GM19043 (cell line): ENCODE results near the gene EFCAB6.

Experiments
- ATAC-seq: cut with Tn5 transposase; IDR thresholded peaks from one replicate; pipeline ENCODE4 v1.9.1; 2021; ENCODE audit warnings: low read depth; ENCODE audit not compliant: unreplicated experiment

EFCAB6 gene

DNA sequence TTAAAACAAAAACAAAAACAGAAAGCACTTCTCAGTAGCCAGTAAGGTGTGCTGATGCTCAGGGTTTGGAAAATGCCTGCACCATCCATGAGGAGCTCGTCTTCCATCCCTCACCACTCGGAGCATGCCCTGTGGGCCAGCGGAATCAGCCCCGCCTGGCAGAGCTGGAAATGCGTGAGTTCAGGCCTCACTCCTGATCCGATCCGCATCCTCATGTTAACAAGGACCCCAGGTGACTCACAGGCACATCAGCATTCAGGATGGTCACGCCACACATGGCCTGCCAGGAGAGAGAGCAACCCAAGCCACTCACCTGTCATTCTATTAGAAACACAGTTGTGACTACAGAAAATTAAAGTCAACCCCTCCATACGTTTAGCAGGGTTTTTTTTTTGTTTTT is 211.8 kb downstream of the EFCAB6 start:
- no peak for ATAC-seq

DNA sequence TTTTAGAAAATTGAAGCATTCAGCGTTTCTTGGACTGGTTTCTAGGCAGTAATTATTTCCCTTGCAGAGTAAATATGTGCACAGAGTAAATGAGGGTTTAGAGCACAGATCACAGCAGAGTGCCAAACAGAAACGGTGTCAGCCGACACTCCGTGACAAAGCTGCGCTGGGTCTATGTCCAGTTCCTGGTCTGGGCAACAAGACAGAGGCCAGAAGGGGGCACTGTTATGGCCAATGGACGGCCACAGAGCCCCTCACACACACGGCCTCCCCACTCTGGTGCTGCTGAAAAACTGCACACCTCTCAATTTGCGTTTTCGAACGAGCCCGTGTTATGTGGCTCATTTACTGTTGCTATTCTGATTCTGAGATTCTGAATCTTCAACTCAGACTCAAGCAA is 219.6 kb downstream of the EFCAB6 start:
- ATAC-seq, result no peak

DNA sequence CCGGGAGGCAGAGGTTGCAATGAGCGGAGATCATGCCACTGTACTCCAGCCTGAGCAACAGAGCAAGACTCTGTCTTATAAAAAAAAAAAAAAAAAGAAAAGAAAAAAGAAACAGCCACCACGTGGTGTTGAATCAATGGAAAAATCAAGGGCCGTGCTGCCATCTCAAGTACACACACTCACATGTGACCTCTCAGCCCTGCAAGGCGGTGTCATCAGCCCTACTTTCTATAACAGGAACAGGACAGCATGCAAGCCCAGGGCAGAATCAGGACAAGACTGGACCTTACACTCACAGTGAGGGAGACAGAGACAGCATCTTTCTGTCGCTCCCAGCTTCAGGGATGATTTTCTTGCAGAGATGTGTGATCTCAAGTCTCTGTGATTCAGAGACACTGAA is 220.7 kb downstream of the EFCAB6 start:
- ATAC-seq, result no peak

DNA sequence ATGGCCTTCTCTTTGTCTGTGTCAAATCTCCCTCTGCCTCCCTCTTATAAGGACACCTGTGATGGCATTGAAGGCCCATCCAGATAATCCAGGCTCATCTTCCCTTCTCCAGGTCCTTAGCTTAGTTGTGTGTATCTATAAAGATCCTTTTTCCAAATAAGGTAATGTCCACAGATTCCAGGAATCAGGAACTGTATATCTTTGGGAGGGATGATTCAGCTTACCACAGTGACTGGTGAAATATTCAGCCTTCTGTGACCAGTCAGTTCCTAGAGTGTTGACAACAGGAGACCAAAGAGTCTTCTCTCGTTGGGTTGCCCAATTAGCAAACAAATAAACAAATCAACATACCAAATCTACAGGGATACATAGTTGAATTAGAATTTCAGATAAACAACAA is 224.5 kb downstream of the EFCAB6 start:
- ATAC-seq, result no peak

DNA sequence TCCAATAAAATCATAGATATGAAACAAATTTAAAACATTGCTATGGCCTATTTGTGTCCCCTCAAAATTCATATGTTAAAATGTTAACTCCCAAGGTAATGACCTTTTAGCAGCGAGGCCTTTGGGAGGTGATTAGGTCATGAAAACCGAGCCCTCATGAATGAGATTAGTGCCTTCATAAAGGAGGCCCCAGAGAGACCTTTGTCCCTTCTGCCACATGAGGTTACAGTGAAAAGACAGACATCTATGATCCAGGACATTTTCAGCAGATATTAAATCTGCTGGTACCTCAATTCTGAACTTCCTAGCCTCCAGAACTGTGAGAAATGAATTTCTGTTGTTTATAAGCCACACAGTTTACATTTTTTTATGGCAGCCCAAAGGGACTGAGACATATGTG is 228.6 kb downstream of the EFCAB6 start:
- ATAC-seq, result no peak

DNA sequence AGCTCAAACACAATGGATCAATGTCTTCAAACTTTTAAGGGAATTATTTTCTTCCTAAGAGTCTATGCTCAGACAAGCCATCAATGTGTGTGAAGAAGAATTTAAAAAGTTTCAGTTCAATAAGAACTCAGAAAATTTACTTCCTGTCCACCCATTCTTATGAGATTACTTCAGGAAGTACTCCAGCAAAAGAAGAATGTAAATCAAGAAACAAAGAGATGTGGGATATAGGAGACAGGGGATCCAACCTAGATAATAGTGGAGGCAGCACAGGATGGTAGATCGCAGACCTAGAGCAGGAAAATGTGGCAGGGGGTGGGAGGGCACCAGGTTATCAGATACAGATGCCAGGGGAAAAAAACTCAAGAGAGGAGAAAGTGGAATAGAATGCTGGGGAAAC is 229.7 kb downstream of the EFCAB6 start:
- no peak for ATAC-seq

DNA sequence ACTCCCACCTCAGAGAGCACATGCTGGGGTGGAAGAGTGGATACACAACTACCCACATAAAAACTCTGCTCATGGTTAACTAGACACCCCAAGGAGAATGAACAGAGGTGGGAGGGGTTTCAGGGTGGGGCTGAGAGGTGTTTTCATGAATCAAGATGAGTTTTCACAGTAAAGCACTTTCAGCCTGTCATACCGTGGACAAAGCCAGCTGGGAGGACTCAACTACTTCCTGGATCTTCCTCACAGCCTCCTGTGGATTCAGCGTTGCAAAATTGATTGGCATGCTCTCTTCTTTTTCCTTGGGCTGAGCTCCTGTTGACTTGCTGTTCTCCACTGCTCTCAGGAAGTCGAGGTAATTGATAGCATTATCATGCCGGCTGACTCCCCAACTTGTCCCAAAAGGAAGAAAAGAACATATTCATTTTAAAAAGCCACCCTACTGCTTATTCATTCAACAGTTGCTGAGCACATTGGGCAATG is 231.8 kb downstream of the EFCAB6 start:
- no peak for ATAC-seq

DNA sequence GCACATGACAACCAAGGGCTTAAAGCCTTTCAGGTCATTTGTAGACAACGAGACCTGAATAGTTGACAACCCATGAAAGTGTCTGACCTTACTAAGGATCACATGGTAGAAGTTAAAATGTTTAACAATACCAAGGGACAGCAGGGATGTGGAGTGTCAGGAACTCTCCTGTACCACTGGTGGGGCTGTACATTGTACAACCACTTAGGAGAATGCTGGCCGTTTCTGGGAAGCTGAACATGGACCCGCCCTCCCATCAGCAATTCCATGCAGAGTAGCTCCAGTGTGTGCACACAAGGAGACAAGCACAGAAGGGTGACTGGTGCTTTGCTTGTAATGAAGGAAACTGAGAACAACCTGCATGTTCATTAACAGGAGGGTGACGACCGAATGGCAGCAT is 237.4 kb downstream of the EFCAB6 start:
- ATAC-seq, result no peak

DNA sequence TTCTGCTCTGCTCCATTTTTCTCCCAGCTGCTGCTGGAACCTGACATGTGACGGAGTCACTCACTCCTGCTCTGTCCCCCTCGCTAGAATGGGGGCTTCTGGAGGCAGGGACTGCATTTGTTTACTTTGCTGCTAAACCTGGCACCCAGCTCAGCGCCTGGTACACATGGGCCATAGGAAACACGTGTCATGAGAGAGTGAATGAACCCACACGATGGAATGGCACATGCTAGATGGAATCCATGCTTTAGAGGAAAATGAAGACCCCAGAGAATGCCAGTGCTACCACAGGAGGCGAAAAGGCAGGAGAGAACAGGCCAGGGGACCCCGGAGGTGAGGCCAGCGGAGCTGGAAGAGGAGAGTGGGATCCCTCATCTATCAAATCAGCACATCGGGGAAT is 239.4 kb downstream of the EFCAB6 start:
- ATAC-seq, result no peak

DNA sequence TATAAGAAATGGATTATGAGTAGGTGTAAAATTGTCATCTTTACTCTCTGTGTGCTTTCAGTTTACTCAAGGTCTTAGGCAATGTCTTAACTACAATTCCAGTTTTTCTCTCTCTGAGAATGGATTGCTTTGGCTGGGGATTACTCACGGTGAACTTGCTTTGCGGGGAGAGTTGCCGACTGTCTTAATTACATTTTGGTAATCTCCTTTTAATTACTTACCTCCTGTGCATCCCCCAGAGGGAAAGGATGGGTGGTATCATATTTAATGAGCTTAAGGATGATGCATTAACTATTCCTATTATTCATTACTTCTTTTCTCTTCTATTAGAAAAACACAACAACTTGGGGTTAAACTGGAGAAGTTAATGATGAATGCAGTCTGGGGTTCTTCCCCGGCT is 240.9 kb downstream of the EFCAB6 start:
- ATAC-seq, result no peak

DNA sequence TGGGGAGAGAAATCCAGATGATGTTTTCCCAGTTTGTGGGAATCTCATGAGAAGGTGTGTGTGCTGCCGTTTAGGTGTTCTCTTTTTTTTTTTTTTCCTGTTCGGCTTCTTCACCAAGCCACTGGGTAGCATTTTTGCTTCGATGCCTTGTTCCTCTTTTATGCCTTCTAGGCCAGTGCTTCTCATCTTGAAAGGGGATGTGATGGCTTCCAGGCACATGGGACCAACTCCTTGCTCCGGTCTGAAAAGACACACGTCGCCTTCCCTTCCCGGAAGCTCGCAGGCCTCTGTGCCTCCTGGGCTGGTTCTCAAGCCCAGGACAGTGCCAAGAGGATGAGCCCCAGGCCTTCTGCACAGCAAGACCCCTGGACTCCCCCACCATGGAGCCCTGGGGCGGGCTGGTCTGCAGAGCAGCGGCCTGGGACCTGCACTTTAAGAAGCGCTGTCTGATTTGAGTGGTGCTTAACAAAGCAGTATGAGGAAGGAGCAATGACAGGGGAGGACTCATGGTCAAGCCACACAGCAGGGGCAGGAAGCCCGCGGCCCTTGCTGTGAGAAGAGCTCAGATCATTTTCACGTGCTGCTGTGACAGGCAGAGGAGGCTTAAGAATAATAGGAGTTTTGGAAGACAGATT is 241.5 kb downstream of the EFCAB6 start:
- ATAC-seq, result no peak

DNA sequence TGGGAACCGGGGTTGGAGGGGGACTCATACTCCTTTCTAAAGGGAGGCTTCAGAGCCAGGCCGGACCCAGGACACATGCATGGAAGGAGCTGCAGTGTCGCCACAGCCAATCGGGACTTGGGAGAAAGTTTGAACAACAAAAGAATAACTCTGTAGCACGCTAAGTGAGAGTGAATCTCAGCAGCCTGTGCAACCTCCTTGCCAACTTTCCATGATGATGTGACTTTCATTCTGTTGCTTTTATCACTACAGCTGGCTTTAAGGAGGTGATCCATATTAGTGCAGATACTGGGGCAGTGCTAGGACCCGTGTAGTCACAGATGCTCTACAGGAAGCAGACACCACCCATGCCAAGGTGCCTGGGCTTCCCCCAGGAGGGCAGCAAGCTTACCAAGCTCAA is 243.0 kb downstream of the EFCAB6 start:
- ATAC-seq, result no peak

DNA sequence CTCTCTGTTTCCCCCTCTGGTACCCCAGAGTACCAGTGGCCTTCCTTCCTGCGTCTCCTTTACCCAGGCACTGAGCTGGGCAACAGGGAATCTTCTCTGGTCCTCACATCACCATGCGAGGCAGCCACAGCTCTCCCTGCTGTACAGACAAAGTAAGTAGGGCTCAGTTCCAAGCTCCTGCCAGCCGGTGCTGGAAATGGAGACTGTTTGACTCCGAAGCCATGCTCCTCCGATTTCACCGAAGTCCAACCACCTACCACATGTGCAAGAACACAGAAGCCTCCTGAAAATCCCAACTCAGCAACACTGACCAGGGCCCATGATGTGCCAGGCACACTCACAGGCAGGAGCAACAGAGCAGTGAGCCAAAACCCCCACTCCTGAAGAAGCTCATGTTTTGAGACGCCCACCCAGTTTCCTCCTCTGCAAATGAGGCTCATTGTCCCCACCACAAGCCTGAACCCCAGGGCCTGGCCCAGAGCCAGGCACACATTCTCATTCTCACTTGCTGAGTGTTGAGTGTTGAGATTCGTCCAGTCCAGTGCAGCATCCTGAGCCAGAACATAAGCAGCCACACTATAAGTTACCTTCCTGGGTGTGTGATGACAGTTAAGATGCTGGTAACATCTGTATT is 244.3 kb downstream of the EFCAB6 start:
- no peak for ATAC-seq

DNA sequence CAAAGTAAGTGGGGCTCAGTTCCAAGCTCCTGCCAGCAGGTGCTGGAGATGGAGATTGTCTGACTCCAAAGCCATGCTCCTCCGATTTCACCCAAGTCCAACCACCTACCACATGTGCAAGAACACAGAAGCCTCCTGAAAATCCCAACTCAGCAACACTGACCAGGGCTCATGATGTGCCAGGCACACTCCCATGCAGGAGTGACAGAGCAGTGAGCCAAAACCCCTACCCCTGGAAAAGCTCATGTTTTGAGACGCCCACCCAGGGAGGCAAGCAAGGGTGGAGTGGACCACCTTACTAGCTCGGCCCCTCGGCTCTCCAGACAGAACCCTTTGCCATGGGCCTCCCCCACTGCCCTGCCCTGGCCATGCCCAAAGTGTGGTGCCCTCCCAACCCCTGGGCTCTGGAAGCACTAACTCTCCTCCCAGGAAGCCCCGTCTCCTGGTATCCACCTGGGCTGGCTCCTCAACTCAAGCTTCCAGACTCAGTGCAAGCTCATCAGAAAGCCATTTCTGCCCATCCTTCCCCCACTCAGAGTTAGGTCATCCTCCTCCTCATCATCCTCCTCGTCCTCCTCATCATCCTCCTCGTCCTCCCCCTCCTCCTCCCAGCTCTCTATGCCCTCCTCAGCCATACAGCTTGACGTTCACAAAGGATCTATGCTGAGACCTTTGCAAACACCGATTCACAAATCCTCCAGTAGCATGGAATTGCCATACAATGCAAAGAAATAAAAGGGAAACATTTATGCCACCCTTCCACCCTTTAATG is 245.4 kb downstream of the EFCAB6 start:
- no peak for ATAC-seq

DNA sequence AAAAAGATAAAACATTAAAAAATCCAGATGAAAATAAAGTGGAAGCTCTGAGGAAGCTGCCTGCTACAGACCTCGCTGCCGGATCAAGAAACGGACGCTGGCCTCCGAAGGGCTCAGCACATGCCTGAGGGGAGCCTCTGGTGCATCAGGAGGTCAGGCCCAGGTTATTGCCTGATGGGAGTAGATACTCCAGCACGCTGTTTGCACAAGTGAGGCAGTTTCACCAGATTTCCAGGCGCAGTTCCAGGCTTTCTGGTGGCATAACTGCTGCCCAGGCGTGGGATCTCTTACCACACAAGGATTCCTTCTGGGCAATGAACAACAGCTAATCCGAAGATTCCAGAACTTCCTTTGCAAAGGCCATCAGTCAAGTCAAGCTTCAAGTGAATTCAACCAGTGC is 246.1 kb downstream of the EFCAB6 start:
- ATAC-seq, result no peak

DNA sequence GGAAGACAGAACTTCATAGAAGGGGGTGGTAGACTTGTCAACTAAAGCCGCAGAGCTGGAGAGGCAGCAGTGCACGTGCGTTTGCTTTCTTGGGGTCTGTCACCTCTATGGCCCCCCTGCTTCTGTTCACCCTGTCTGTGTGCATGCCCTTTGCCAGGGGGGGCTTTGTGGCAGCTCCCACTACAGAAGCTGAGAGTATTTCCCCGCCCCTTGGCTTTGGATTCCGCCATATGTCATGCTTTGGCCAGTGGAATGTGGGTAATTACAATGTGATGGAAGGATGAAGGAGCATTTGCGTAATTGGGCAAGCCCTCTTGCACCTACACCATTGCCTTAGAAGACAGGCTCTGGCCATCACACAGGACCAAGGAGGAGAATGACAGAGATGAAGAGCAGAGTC is 247.2 kb downstream of the EFCAB6 start:
- ATAC-seq, result no peak

DNA sequence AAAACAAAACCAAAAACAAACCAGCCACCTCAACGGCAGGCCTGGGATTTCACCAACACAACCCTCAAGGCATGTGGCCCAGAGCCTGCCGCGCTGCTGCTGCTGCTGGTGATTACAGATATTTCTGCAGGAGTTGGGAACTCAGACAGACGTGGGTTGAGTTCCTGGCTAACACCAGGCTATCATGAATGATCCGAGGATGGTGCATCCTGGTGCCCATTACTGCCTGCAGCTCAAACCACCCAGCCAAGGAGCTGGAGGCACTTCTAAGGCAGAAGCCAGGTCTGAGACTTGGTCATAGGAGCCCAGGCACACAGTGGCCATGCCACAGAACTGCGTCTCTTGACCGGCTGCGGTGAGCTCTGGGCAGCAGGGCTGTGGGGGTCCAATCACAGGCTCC is 248.5 kb downstream of the EFCAB6 start:
- ATAC-seq, result no peak

DNA sequence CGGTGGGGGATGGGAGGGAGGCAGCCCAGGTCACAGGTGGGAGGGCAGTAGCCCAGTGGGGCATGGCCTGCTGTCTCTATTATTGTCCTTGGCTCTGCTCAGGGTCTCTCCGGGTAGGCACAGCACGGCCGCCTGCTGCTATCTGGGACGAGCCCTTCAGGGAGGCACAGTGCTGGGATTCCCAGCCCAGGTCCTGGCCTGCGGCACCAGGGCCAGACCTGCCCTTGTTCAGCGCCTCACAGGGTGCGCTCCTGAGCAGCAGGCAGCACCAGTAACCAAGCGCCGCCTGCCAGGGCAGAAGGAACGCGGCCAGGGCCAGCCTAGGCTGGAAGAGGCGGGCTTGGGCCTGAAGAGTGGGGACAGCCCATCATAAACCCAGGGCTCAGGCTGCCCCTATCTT is 249.3 kb downstream of the EFCAB6 start:
- no peak for ATAC-seq

DNA sequence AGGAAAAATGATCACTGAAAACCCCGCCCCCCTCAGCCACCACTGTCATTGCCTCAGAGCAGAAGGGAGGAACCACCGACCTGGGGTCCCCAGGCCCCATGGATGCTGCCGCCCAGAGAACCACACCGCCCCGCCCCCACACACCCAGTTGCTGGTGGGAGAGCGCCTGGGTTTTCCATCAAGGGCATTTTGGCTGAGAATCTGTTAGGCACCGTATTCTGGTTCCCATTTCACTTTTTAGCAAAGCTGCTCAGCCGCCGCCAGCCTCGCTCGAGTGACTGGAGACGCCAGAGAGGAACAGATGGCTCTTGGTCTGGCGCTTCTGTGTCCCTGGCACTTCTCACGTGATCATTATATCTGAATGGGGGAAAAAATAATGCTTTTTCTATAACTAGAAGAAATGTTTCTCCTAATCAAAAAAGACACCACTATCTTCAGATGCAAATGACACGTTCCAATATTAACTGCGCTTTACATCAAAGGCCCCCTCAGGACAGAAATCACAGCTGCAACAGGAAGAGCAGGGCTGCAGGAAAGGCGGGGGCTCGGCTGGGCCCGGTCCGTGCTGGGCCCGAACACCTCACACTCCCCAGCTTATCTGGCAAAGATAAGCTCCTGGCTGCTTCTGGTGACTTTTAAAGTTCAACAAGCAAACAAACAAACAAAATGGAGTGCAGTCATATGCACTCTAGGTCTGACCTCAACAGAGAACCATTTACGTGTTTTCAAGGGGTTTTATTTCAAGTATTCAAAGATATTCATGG is 250.5 kb downstream of the EFCAB6 start:
- no peak for ATAC-seq

DNA sequence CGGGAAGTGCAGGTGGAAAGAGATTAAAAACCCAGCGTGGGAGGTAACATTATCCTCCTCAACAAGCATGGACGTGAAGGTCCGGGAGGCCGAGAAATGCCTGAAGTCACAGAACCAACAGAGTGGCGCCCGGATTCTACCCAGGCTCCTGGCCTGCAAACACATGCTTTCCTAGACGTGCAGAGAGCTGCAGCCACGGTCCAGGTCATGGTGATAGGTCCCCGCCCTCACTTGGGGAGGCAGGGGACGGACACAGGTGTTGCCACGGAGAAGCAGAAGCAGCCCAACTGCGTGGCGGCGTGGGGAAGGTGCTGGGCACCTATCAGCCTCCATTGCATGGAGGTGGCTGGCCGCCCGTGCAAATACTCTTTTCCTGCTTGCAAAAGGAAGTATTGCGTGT is 251.5 kb downstream of the EFCAB6 start:
- ATAC-seq, result no peak
